IMR-90 (cell line): ENCODE data around the gene SLC2A1. TPM values are rescaled to one million over a fixed set of nuclear protein-coding genes. Genes with fewer than 3 reads are reported as not detected.
"Not testable (repeated sequence)": the region's sequence is repeated elsewhere in the genome, so short reads cannot be mapped to it uniquely, and the experiment has no call there.

Source experiments
- ATAC-seq: fragments of 200-7000 bp; cut with Tn5 transposase; 2 replicates; pipeline ENCODE4 v1.9.1; 2020; ENCODE audit warnings: low read depth, mild to moderate bottlenecking, moderate library complexity
- BruUV-seq: library from RNA; stranded (reverse); fragments of 400-500 nt; replicated peaks from 2 replicates; lab custom pipeline; 2021; lab: Mats Ljungman, UMichigan
- CTCF ChIA-PET: fragments of 300-600 bp; formaldehyde crosslinking; extraction: SDS; loops from one replicate; lab custom pipeline; 2021; ENCODE audit warnings: antibody characterized with exemption; lab: Yijun Ruan, JAX
- POLR2A ChIA-PET: fragments of 300-600 bp; sonication (Branson Sonifier 250); formaldehyde crosslinking; loops from one replicate; lab custom pipeline; 2022; ENCODE audit warnings: antibody characterized with exemption; ENCODE audit not compliant: unreplicated experiment; lab: Charles Lee
- DNase-seq: peaks from one replicate; pipeline ENCODE4 v3.0.0; 2013
- H2AFZ ChIP-seq: replicated peaks from 2 replicates; pipeline ENCODE3; 2013; ENCODE audit warnings: low read length, mild to moderate bottlenecking; ENCODE audit not compliant: poor library complexity
- H2AK5ac ChIP-seq: 2 replicates; pipeline ENCODE4 v1.6.1; 2013; ENCODE audit warnings: low read depth, low read length, inconsistent platforms
- H2AK9ac ChIP-seq: replicated peaks from 2 replicates; pipeline ENCODE3; 2013; ENCODE audit warnings: mild to moderate bottlenecking, low read depth, low read length, moderate library complexity; ENCODE audit not compliant: poor library complexity
- H2BK120ac ChIP-seq: 2 replicates; pipeline ENCODE4 v1.6.1; 2013; ENCODE audit warnings: low read depth, low read length, inconsistent platforms
- H2BK15ac ChIP-seq: 3 replicates; pipeline ENCODE4 v1.6.1; 2013; ENCODE audit warnings: low read depth, low read length, inconsistent platforms
- H2BK20ac ChIP-seq: 2 replicates; pipeline ENCODE4 v1.6.1; 2013; ENCODE audit warnings: low read depth, mild to moderate bottlenecking, inconsistent platforms, low read length, moderate library complexity
- H2BK5ac ChIP-seq: 2 replicates; pipeline ENCODE4 v1.6.1; 2013; ENCODE audit warnings: mild to moderate bottlenecking, low read depth, low read length, inconsistent platforms; ENCODE audit not compliant: poor library complexity, severe bottlenecking
- H3K14ac ChIP-seq: replicated peaks from 2 replicates; pipeline ENCODE4 v1.6.1; 2013; ENCODE audit warnings: low read depth, low read length, inconsistent platforms
- H3K18ac ChIP-seq: 2 replicates; pipeline ENCODE4 v1.6.1; 2013; ENCODE audit warnings: low read depth, low read length, control low read depth
- H3K23ac ChIP-seq: 2 replicates; pipeline ENCODE4 v1.6.1; 2013; ENCODE audit warnings: low read depth, low read length, inconsistent platforms
- H3K27ac ChIP-seq: 2 replicates; pipeline ENCODE4 v1.5.1; 2013; ENCODE audit warnings: mild to moderate bottlenecking, control low read depth, low read length; ENCODE audit not compliant: insufficient read depth
- H3K27me3 ChIP-seq: 2 replicates; pipeline ENCODE4 v1.6.1; 2013; ENCODE audit warnings: low read length; ENCODE audit not compliant: control insufficient read depth, insufficient read depth
- H3K36me3 ChIP-seq: 2 replicates; pipeline ENCODE4 v1.6.1; 2013; ENCODE audit warnings: low read length, mixed read lengths; ENCODE audit not compliant: control insufficient read depth, insufficient read depth
- H3K4ac ChIP-seq: 2 replicates; pipeline ENCODE4 v1.6.1; 2013; ENCODE audit warnings: low read depth, low read length, inconsistent platforms
- H3K4me1 ChIP-seq: 2 replicates; pipeline ENCODE4 v1.6.1; 2013; ENCODE audit warnings: low read length, mixed read lengths; ENCODE audit not compliant: control insufficient read depth, insufficient read depth
- H3K4me2 ChIP-seq: 2 replicates; pipeline ENCODE4 v1.6.1; 2013; ENCODE audit warnings: low read depth, mild to moderate bottlenecking, control low read depth, low read length, moderate library complexity
- H3K4me3 ChIP-seq: 2 replicates; pipeline ENCODE4 v1.5.1; 2013; ENCODE audit warnings: low read depth, mild to moderate bottlenecking, control low read depth, low read length, moderate library complexity; ENCODE audit not compliant: insufficient read depth
- H3K56ac ChIP-seq: 2 replicates; pipeline ENCODE4 v1.6.1; 2013; ENCODE audit warnings: low read length, inconsistent platforms; ENCODE audit not compliant: insufficient read depth; ENCODE audit errors: extremely low read depth
- H3K79me1 ChIP-seq, 2 experiments: 2 replicates each; pipeline ENCODE4 v1.6.1; 2013; ENCODE audit warnings: low read length in 2 of 2, inconsistent platforms in 1 of 2, low read depth in 1 of 2
- H3K9ac ChIP-seq: 2 replicates; pipeline ENCODE4 v1.6.1; 2013; ENCODE audit warnings: low read depth, low read length, control low read depth
- H3K9me1 ChIP-seq: 2 replicates; pipeline ENCODE4 v1.6.1; 2013; ENCODE audit warnings: low read length, inconsistent platforms; ENCODE audit not compliant: insufficient read depth
- H3K9me3 ChIP-seq: 2 replicates; pipeline ENCODE4 v1.6.1; 2013; ENCODE audit warnings: low read length; ENCODE audit not compliant: control insufficient read depth, insufficient read depth
- H4K20me1 ChIP-seq: 2 replicates; pipeline ENCODE4 v1.6.1; 2013; ENCODE audit warnings: low read length, inconsistent platforms; ENCODE audit not compliant: insufficient read depth
- H4K5ac ChIP-seq: 2 replicates; pipeline ENCODE4 v1.6.1; 2013; ENCODE audit warnings: mild to moderate bottlenecking, low read depth, low read length, control low read depth
- H4K8ac ChIP-seq, 2 experiments: 2 replicates each; pipeline ENCODE4 v1.6.1; 2013; ENCODE audit warnings: low read depth in 2 of 2, low read length in 2 of 2, control low read depth in 1 of 2, inconsistent platforms in 1 of 2
- H4K91ac ChIP-seq: 2 replicates; pipeline ENCODE4 v1.6.1; 2013; ENCODE audit warnings: low read depth, low read length, inconsistent platforms; ENCODE audit not compliant: insufficient read depth
- MAZ ChIP-seq: IDR thresholded peaks from 2 replicates; pipeline ENCODE4 v1.6.1; 2012; ENCODE audit warnings: low read depth, mild to moderate bottlenecking, low read length, improper control_type of control experiment, moderate library complexity, borderline replicate concordance
- SMC3 ChIP-seq: fragments of 150-350 bp; IDR thresholded peaks from 2 replicates; pipeline ENCODE4 v1.6.1; 2016; ENCODE audit warnings: low read depth, mild to moderate bottlenecking, antibody characterized with exemption, low read length, moderate library complexity
- USF2 ChIP-seq: fragments of 150-350 bp; IDR thresholded peaks from 2 replicates; pipeline ENCODE4 v1.6.1; 2017; ENCODE audit warnings: mild to moderate bottlenecking, antibody characterized with exemption, low read length, low read depth
- WGBS, 2 experiments: methylation state at CpG; one replicate each; pipeline versions ENCODE4 v1.1.5 to v1.1.7; 2013; ENCODE audit warnings: missing lambda C conversion rate in 2 of 2; ENCODE audit not compliant: insufficient read length in 1 of 2; ENCODE audit errors: extremely low coverage in 2 of 2; 5-methylcytosine and 5-hydroxymethylcytosine counted together
- dilution Hi-C: fragments of 300-500 bp; cut with HindIII; formaldehyde crosslinking; loops from one replicate; pipeline ENCODE4 v1.14.3; 2018; ENCODE audit warnings: low sequenced_read_pairs; ENCODE audit not compliant: unreplicated experiment
- in situ Hi-C: fragments of 300-500 bp; cut with MboI; formaldehyde crosslinking; loops from 3 replicates; pipeline ENCODE4 v1.14.3; 2019; ENCODE audit warnings: low sequenced_read_pairs, inconsistent platforms, mixed read lengths
- intact Hi-C: fragments of 100-400 bp; cut with micrococcal nuclease; formaldehyde crosslinking; loops from 2 replicates; pipeline ENCODE4 v1.10.0; 2022
- polyA plus RNA-seq, 3 experiments: library from polyadenylated mRNA; depleted of rRNA; stranded (reverse); fragments of >200 nt; gene quantifications; 2 replicates each; pipeline ENCODE4 v1.2.3, GENCODE V29; 2012; ENCODE audit warnings: low replicate concordance in 1 of 3
- total RNA-seq: library from RNA; depleted of rRNA; stranded (reverse); fragments of >200 nt; gene quantifications from 2 replicates; pipeline ENCODE4 v1.2.3, GENCODE V29; 2012
- TF ChIP-seq, protein P1 (sequence below): conservative IDR thresholded peaks from 2 replicates; pipeline ENCODE4 v1.5.1; 2012; ENCODE audit warnings: mild to moderate bottlenecking, low read depth, low read length, improper control_type of control experiment

SLC2A1 gene
- total and polyA plus RNA-seq, 2 of the 4 experiments (the other 2 are of a cell fraction) = 200 to 395 TPM

- no peak overlapping the region for H4K8ac ChIP-seq
- H2AK5ac ChIP-seq = no peak overlapping the region
- H3K79me1 ChIP-seq = no peaks in the 10 kb centered on the region
- DNase-seq (no peak), ATAC-seq (no peak)
- H3K9ac ChIP-seq = no peak overlapping the region
- H3K9me1 ChIP-seq = no peaks in the 10 kb centered on the region
- no peak overlapping the region for H4K5ac ChIP-seq
- no peak overlapping the region for H3K14ac ChIP-seq
- no TSS peak for BruUV-seq
- H2BK15ac ChIP-seq = no peak overlapping the region
- no peak overlapping the region for H3K4me2 ChIP-seq
- no peaks in the 10 kb centered on the region for H4K20me1 ChIP-seq
- H3K27me3 ChIP-seq = peaks cover 28% of the 10 kb centered on the region
- no peak overlapping the region for H2AFZ ChIP-seq
- dilution Hi-C loops (no loop called here), intact Hi-C loops (no loop called here), in situ Hi-C loops (loop anchor here (25.0 kb wide), 1 partner anchor 508 kb away; no protein-coding TSS in a partner anchor)
- H3K9me3 ChIP-seq = no peaks in the 10 kb centered on the region
- no peak overlapping the region for H3K18ac ChIP-seq
- H3K27ac ChIP-seq = no peak overlapping the region
- no peak overlapping the region for H3K23ac ChIP-seq
- TF ChIP-seq MAZ (no peak), SMC3 (no peak), USF2 (no peak)
- TF ChIP-seq, protein P1, sequence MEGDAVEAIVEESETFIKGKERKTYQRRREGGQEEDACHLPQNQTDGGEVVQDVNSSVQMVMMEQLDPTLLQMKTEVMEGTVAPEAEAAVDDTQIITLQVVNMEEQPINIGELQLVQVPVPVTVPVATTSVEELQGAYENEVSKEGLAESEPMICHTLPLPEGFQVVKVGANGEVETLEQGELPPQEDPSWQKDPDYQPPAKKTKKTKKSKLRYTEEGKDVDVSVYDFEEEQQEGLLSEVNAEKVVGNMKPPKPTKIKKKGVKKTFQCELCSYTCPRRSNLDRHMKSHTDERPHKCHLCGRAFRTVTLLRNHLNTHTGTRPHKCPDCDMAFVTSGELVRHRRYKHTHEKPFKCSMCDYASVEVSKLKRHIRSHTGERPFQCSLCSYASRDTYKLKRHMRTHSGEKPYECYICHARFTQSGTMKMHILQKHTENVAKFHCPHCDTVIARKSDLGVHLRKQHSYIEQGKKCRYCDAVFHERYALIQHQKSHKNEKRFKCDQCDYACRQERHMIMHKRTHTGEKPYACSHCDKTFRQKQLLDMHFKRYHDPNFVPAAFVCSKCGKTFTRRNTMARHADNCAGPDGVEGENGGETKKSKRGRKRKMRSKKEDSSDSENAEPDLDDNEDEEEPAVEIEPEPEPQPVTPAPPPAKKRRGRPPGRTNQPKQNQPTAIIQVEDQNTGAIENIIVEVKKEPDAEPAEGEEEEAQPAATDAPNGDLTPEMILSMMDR = no peak
- no peak overlapping the region for H3K4me3 ChIP-seq
- no CpG with 5 or more reads among the region's 1 CpG for WGBS, 2 experiments
- no peak overlapping the region for H3K4ac ChIP-seq
- H2BK20ac ChIP-seq = no peak overlapping the region
- no peak overlapping the region for H4K91ac ChIP-seq
- POLR2A ChIA-PET = no interaction called here
- H2AK9ac ChIP-seq = no peak overlapping the region
- H2BK5ac ChIP-seq = no peak overlapping the region
- no peak overlapping the region for H2BK120ac ChIP-seq
- no peaks in the 10 kb centered on the region for H3K4me1 ChIP-seq
- H3K56ac ChIP-seq = no peak overlapping the region
- CTCF ChIA-PET = interaction anchor here (0.7 kb wide), 1 partner anchor 9 kb away, joined by 3 read pairs; no protein-coding TSS in a partner anchor
- no peaks in the 10 kb centered on the region for H3K36me3 ChIP-seq
These were observed 54.2 kb downstream of the SLC2A1 start for GRCh38 chr1:42904434-42904833.

DNA sequence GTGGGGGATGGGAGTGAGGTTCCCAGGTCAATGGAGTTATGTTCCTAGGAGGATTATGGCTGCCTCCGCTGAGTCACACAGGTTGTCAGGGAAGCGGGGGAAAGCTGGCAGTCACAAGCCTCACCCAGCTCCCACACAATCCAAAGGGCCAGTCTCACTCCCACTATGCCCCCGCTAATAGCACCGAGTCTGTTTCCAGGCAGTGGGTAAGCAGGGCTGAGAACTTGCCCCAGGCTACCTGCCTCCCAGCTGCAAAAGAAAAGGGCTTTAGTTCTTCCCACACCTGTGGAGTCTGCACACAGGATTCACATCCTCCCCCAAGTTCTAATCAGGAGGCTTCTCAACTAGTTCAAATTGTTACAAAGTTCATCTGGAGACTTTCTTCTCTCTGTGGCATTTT lies 58.7 kb downstream of the SLC2A1 start:
- H3K23ac ChIP-seq, dilution Hi-C loops: not testable (repeated sequence)
- in situ Hi-C loops = loop anchor here (25.0 kb wide), 1 partner anchor 512 kb away; no protein-coding TSS in a partner anchor

More for the DNA sequence above, 58.7 kb downstream of the SLC2A1 start:
- H4K8ac ChIP-seq, ATAC-seq, H3K79me1 ChIP-seq, H2AFZ ChIP-seq, H3K27ac ChIP-seq, H4K20me1 ChIP-seq, BruUV-seq, H2BK5ac ChIP-seq, H2AK9ac ChIP-seq, H4K91ac ChIP-seq, H2BK120ac ChIP-seq, H3K4me1 ChIP-seq, intact Hi-C loops, H4K5ac ChIP-seq, H3K4me3 ChIP-seq, H3K9me3 ChIP-seq, H3K4me2 ChIP-seq, H2BK15ac ChIP-seq, H2BK20ac ChIP-seq, H3K56ac ChIP-seq, DNase-seq, POLR2A ChIA-PET, H2AK5ac ChIP-seq, H3K18ac ChIP-seq, H3K36me3 ChIP-seq, H3K14ac ChIP-seq, H3K4ac ChIP-seq, H3K9ac ChIP-seq, H3K9me1 ChIP-seq: not testable (repeated sequence)
- CTCF ChIA-PET = interaction anchor here (1.1 kb wide), 1 partner anchor 14 kb away, joined by 3 read pairs; no protein-coding TSS in a partner anchor
- peaks cover 20% of the 10 kb centered on the region for H3K27me3 ChIP-seq
- WGBS, 2 experiments = no CpG with 5 or more reads among the region's 4 CpGs
